Stimulated activated CD8-positive, alpha-beta memory T cell treated with anti-CD3 and anti-CD28 coated beads, Interleukin-7, amount 100 ng/mL, for 4 hours (primary cell): ENCODE results near the gene PANK1.

Experiments used
- DNase-seq, 2 donors: peaks; one replicate each; pipeline ENCODE4 v3.0.0-alpha.2; 2020; ENCODE audit warnings: low read depth in 2 of 2

The PANK1 gene

GRCh38 chr10:89535171-89536012 is 109.7 kb downstream of the PANK1 start, which contains the start of gene SLC16A12:
Gene SLC16A12, minus strand, starts transcription at chr10:89535594. Its CDS starts 73,016 bp downstream, at chr10:89462578.
- no peak for DNase-seq

DNA sequence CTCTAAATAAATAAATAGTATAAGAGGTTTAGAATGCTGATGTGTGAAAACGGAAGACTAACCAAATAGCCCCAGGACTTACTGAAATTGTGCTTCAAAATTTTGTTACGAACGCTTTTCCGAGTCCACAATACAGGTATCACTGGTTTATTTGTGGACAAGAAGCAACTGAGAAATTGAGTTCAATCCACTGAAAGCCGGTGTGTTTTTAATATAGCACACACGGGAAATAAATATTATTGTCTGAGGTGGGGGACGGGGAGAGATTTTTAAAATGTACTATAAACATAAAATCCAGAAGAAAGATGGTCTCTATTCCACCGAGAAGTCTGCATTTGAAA is 110.2 kb downstream of the PANK1 start:
- no peak for DNase-seq
